HCT116 (cell line): ENCODE data around the gene NPDC1. TPM values are rescaled to one million over a fixed set of nuclear protein-coding genes. Genes with fewer than 3 reads are reported as not detected.
A peak's percentile ranks its signal among the peaks of the same experiment; 100 is the strongest.

ENCODE experiments used
- ATAC-seq: fragments of 200-7000 bp; cut with Tn5 transposase; 2 replicates; pipeline ENCODE4 v1.9.1; 2020; ENCODE audit warnings: mild to moderate bottlenecking, moderate library complexity
- BruUV-seq: library from RNA; stranded (reverse); fragments of 400-500 nt; replicated peaks from 2 replicates; lab custom pipeline; 2021; lab: Mats Ljungman, UMichigan
- CTCF ChIA-PET: fragments of 300-600 bp; sonication (Branson Sonifier 250); formaldehyde crosslinking; loops from one replicate; lab custom pipeline; 2021; ENCODE audit warnings: antibody characterized with exemption; lab: Charles Lee
- POLR2A ChIA-PET: fragments of 300-600, 350-600 bp; sonication (Branson Sonifier 250); formaldehyde crosslinking; loops from one replicate; lab custom pipeline; 2021; ENCODE audit warnings: antibody characterized with exemption; lab: Charles Lee
- RAD21 ChIA-PET, 2 experiments: fragments of 300-600 bp; sonication (Branson Sonifier 250); formaldehyde crosslinking; loops; one replicate each; lab custom pipeline; 2023; ENCODE audit warnings: low total read pairs in 2 of 2; ENCODE audit not compliant: uncharacterized antibody in 2 of 2, unreplicated experiment in 2 of 2, low non-redundant PET in 1 of 2; lab: Charles Lee
- DNase-seq: peaks from one replicate; pipeline ENCODE4 v3.0.0-alpha.2; 2010; ENCODE audit warnings: low read depth, low spot score
- H2AFZ ChIP-seq: fragments of 200-600 bp; shearing (Covaris generic), sonication (generic); 2 replicates; pipeline ENCODE4 v1.6.1; 2017; ENCODE audit warnings: low read depth, mixed run types, mixed read lengths, antibody characterized with exemption, low read length; ENCODE audit not compliant: poor library complexity, severe bottlenecking
- H3K27ac ChIP-seq: 2 replicates; pipeline ENCODE4 v1.5.1; 2012; ENCODE audit warnings: low read depth, low read length
- H3K27me3 ChIP-seq: fragments of 200-600 bp; sonication (generic); 2 replicates; pipeline ENCODE4 v1.6.1; 2016; ENCODE audit warnings: mixed run types, low read length, mixed read lengths; ENCODE audit not compliant: insufficient read depth
- H3K36me3 ChIP-seq, 2 experiments: fragments of 200-500 bp in 1 of 2; fragments of 200-600 bp in 1 of 2; sonication (Bioruptor generic) in 1 of 2; sonication (generic) in 1 of 2; 2 replicates each; pipeline versions ENCODE4 v1.5.1 to v1.6.1; 2014 to 2016; ENCODE audit warnings: low read length in 2 of 2, inconsistent platforms in 1 of 2, mixed read lengths in 1 of 2, mixed run types in 1 of 2; ENCODE audit not compliant: insufficient read depth in 2 of 2, control insufficient read depth in 1 of 2
- H3K4me1 ChIP-seq, 2 experiments: fragments of 200-600 bp in 1 of 2; sonication (generic) in 1 of 2; 2 replicates each; pipeline versions ENCODE4 v1.5.1 to v1.6.1; 2012 to 2017; ENCODE audit warnings: low read length in 2 of 2, inconsistent platforms in 1 of 2, mild to moderate bottlenecking in 1 of 2, mixed read lengths in 1 of 2, mixed run types in 1 of 2, moderate library complexity in 1 of 2; ENCODE audit not compliant: insufficient read depth in 2 of 2, control insufficient read depth in 1 of 2
- H3K4me2 ChIP-seq: fragments of 200-600 bp; sonication (generic); 2 replicates; pipeline ENCODE4 v1.6.1; 2017; ENCODE audit warnings: mixed run types, low read length, mixed read lengths
- H3K4me3 ChIP-seq, 2 experiments: fragments of 200-600 bp in 1 of 2; sonication (generic) in 1 of 2; replicated peaks in 1 of 2; 2 replicates each; pipeline ENCODE4 v1.5.1; 2011 to 2016; ENCODE audit warnings: low read length in 2 of 2, control low read depth in 1 of 2, low read depth in 1 of 2, mild to moderate bottlenecking in 1 of 2, mixed read lengths in 1 of 2, mixed run types in 1 of 2
- H3K79me2 ChIP-seq: fragments of 200-600 bp; sonication (generic); 2 replicates; pipeline ENCODE4 v1.6.1; 2017; ENCODE audit warnings: mild to moderate bottlenecking, mixed run types, low read length, moderate library complexity, mixed read lengths; ENCODE audit not compliant: insufficient read depth
- H3K9ac ChIP-seq: fragments of 200-600 bp; sonication (generic); 2 replicates; pipeline ENCODE4 v1.6.1; 2016; ENCODE audit warnings: low read length, mixed read lengths
- H3K9me2 ChIP-seq: fragments of 200-600 bp; sonication (generic), shearing (Covaris generic); 2 replicates; pipeline ENCODE4 v1.6.1; 2017; ENCODE audit warnings: mixed run types, mild to moderate bottlenecking, moderate library complexity; ENCODE audit not compliant: insufficient read depth
- H3K9me3 ChIP-seq, 2 experiments: fragments of 200-500 bp in 1 of 2; fragments of 200-600 bp in 1 of 2; sonication (Bioruptor generic) in 1 of 2; sonication (generic) in 1 of 2; 2 replicates each; pipeline ENCODE4 v1.6.1; 2014 to 2017; ENCODE audit warnings: low read length in 2 of 2, mixed read lengths in 2 of 2, inconsistent platforms in 1 of 2, low read depth in 1 of 2, mild to moderate bottlenecking in 1 of 2, mixed run types in 1 of 2, moderate library complexity in 1 of 2; ENCODE audit not compliant: control insufficient read depth in 1 of 2, insufficient read depth in 1 of 2
- H4K20me1 ChIP-seq: fragments of 200-600 bp; sonication (generic), shearing (Covaris generic); 2 replicates; pipeline ENCODE4 v1.6.1; 2017; ENCODE audit warnings: mixed run types, mild to moderate bottlenecking, moderate library complexity; ENCODE audit not compliant: insufficient read depth
- CBX3 ChIP-seq: IDR thresholded peaks from 2 replicates; pipeline ENCODE4 v1.6.1; 2012; ENCODE audit warnings: low read depth
- CTCF ChIP-seq, 3 experiments: fragments of 200-600 bp in 1 of 3; sonication (generic) in 1 of 3; IDR thresholded peaks in 2 of 3; conservative IDR thresholded peaks in 1 of 3; 2 replicates each; pipeline ENCODE4 v1.5.1; 2012 to 2017; ENCODE audit warnings: low read depth in 2 of 3, low read length in 2 of 3, antibody characterized with exemption in 1 of 3, borderline replicate concordance in 1 of 3, control low read depth in 1 of 3, mild to moderate bottlenecking in 1 of 3, mixed read lengths in 1 of 3, mixed run types in 1 of 3, moderate library complexity in 1 of 3; ENCODE audit not compliant: insufficient read depth in 1 of 3
- EGR1 ChIP-seq: IDR thresholded peaks from 2 replicates; pipeline ENCODE4 v1.6.1; 2012; ENCODE audit warnings: low read depth
- ELF1 ChIP-seq: IDR thresholded peaks from 2 replicates; pipeline ENCODE4 v1.6.1; 2012; ENCODE audit warnings: low read depth, borderline replicate concordance
- EZH2phosphoT487 ChIP-seq: fragments of 200-600 bp; IDR thresholded peaks from 2 replicates; pipeline ENCODE4 v1.6.1; 2018; ENCODE audit warnings: antibody characterized with exemption, borderline replicate concordance
- MAX ChIP-seq: IDR thresholded peaks from 2 replicates; pipeline ENCODE4 v1.6.1; 2012
- POLR2A ChIP-seq: IDR thresholded peaks from 2 replicates; pipeline ENCODE4 v1.7.0; 2011; ENCODE audit warnings: borderline replicate concordance; ENCODE audit not compliant: insufficient read depth, insufficient read length; ENCODE audit errors: extremely low read depth
- POLR2AphosphoS5 ChIP-seq: IDR thresholded peaks from 2 replicates; pipeline ENCODE4 v1.6.1; 2011; ENCODE audit warnings: mild to moderate bottlenecking, low read depth, low read length, moderate library complexity
- RAD21 ChIP-seq: IDR thresholded peaks from 2 replicates; pipeline ENCODE4 v1.6.1; 2012; ENCODE audit warnings: low read depth, mild to moderate bottlenecking
- SIN3A ChIP-seq: IDR thresholded peaks from 2 replicates; pipeline ENCODE4 v1.6.1; 2012; ENCODE audit warnings: low read depth
- SP1 ChIP-seq: IDR thresholded peaks from 2 replicates; pipeline ENCODE4 v1.6.1; 2012; ENCODE audit warnings: low read depth
- ZBTB33 ChIP-seq: IDR thresholded peaks from 2 replicates; pipeline ENCODE4 v1.6.1; 2011; ENCODE audit warnings: mild to moderate bottlenecking, low read length, moderate library complexity; ENCODE audit not compliant: insufficient replicate concordance; ENCODE audit errors: extremely low read depth
- ZNF274 ChIP-seq: fragments of 200-500 bp; sonication (Bioruptor generic); IDR thresholded peaks from 2 replicates; pipeline ENCODE4 v1.6.1; 2014; ENCODE audit warnings: mild to moderate bottlenecking, low read depth, low read length, inconsistent platforms
- intact Hi-C: fragments of 100-400 bp; cut with micrococcal nuclease; formaldehyde crosslinking; loops from 2 replicates; pipeline ENCODE4 v1.10.0; 2022
- total RNA-seq: library from RNA; stranded (reverse); gene quantifications from one replicate; pipeline ENCODE4 v1.2.1, GENCODE V29; 2021; ENCODE audit not compliant: unreplicated experiment

The NPDC1 gene
- total RNA-seq, 1 experiment from 2014 or later = 98.8 TPM

- RAD21 ChIA-PET = no interaction called here
- DNase-seq (no peak), ATAC-seq (no peak)
- POLR2A ChIA-PET = no interaction called here
- H3K9ac ChIP-seq = no peak overlapping the region
- no peak overlapping the region for H3K27ac ChIP-seq
- intact Hi-C loops = no loop called here
- no peaks in the 10 kb centered on the region for H3K27me3 ChIP-seq
- TF ChIP-seq ELF1 (no peak), EGR1 (no peak), ZNF274 (no peak), CBX3 (no peak), SIN3A (no peak), POLR2A (no peak), EZH2phosphoT487 (no peak)
- peaks cover 12 to 22% of the 10 kb centered on the region in 2 experiments for H3K4me1 ChIP-seq
- no peak overlapping the region for H2AFZ ChIP-seq
- H3K4me3 ChIP-seq = no peak overlapping the region
- peaks cover 3 to 7% of the 10 kb centered on the region in 2 experiments; a peak in 2 of 4 replicates for H3K36me3 ChIP-seq
- peaks cover 24% of the 10 kb centered on the region; the same call in 1 of the 2 replicates for H3K79me2 ChIP-seq
- CTCF ChIA-PET = no interaction called here
- H4K20me1 ChIP-seq = no peaks in the 10 kb centered on the region
- no TSS peak for BruUV-seq
- no peaks in the 10 kb centered on the region for H3K9me2 ChIP-seq
- no peaks in the 10 kb centered on the region for H3K9me3 ChIP-seq
- no peak overlapping the region for H3K4me2 ChIP-seq
Observed at GRCh38 chr9:137040568-137040967, 5.4 kb downstream of the NPDC1 start.

- H3K9me3 ChIP-seq = no peaks in the 10 kb centered on the region
- POLR2A ChIA-PET = no interaction called here
- no peak overlapping the region for H2AFZ ChIP-seq
- peaks cover 3 to 7% of the 10 kb centered on the region in 2 experiments; a peak in 2 of 4 replicates for H3K36me3 ChIP-seq
- no peak overlapping the region for H3K4me3 ChIP-seq
- TSS peak; percentile 30 for BruUV-seq
- H3K79me2 ChIP-seq = peaks cover 16% of the 10 kb centered on the region; the same call in 1 of the 2 replicates
- peaks cover 14 to 24% of the 10 kb centered on the region in 2 experiments for H3K4me1 ChIP-seq
- H3K9me2 ChIP-seq = no peaks in the 10 kb centered on the region
- no peak overlapping the region for H3K27ac ChIP-seq
- H3K27me3 ChIP-seq = no peaks in the 10 kb centered on the region
- TF ChIP-seq POLR2AphosphoS5 (no peak), MAX (no peak), CTCF (IDR thresholded peaks at IDR 0.05 in 2 of 3, conservative IDR thresholded peaks at IDR 0.05 in 1 of 3; ENCODE audit: borderline replicate concordance in 1 of 3, insufficient read depth in 1 of 3, low read depth in 2 of 3, low read length in 2 of 3) (no peak), SIN3A (no peak), ZBTB33 (no peak), EZH2phosphoT487 (no peak), POLR2A (no peak), SP1 (no peak), RAD21 (no peak)
- ATAC-seq (no peak), DNase-seq (no peak)
- intact Hi-C loops = loop anchor here (5.0 kb wide), 1 partner anchor 197 kb away; the partner anchor contains the start of gene AJM1
- H3K4me2 ChIP-seq = no peak overlapping the region
- RAD21 ChIA-PET = no interaction called here
- CTCF ChIA-PET = interaction anchor here (1.4 kb wide), 1 partner anchor 11 kb away, joined by 5 read pairs; no protein-coding TSS in a partner anchor
- H4K20me1 ChIP-seq = no peaks in the 10 kb centered on the region
- no peak overlapping the region for H3K9ac ChIP-seq
Observed at GRCh38 chr9:137039611-137040366, 6.2 kb downstream of the NPDC1 start.
